Measurements from ENCODE around the gene BRAT1.

The BRAT1 gene

DNA sequence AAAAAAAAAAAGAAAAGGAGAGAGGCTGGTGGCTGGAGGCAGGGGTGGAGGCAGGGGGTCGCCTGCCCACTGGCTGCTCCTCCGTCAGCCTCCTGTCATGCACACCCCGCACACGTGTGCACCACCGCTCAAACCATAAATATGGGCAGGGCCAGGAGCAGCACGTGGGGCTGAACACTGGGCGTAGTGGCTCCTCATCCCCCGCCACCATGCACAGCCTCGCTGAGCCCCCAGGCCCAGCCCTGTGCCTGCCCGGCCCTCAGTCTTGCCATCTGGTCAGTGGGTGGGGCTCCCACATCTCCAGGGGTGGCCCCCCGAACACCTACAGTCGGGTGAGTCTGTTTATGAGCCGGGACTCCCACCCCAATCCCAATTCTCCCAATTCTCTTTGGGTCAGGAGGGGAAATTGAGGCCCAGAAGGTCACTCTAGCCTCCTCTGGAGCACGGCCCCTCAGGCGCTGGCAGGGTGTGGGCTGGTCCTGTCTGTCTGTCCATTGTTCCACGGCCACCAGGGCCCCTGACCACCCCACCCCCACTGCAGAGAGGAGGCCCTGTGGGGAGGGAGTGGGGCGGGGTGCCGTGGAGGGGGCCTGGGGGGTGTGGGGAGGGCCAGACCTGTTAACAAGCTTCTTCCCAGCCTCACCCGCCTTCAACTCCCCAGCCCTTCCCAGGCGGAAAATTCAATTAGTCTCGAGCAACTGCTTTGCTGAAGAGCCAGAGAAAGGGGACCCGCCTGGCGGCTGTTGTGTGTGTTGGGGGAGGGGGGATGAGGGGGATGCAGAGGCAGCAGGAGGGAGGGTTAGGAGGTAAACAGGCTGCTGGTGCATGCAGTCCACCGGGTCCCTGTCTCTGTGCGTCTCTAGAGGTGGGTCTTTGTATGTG, 59.7 kb downstream of the BRAT1 start:
- no peak for DNase-seq (ENCODE audit: low spot score)

DNA sequence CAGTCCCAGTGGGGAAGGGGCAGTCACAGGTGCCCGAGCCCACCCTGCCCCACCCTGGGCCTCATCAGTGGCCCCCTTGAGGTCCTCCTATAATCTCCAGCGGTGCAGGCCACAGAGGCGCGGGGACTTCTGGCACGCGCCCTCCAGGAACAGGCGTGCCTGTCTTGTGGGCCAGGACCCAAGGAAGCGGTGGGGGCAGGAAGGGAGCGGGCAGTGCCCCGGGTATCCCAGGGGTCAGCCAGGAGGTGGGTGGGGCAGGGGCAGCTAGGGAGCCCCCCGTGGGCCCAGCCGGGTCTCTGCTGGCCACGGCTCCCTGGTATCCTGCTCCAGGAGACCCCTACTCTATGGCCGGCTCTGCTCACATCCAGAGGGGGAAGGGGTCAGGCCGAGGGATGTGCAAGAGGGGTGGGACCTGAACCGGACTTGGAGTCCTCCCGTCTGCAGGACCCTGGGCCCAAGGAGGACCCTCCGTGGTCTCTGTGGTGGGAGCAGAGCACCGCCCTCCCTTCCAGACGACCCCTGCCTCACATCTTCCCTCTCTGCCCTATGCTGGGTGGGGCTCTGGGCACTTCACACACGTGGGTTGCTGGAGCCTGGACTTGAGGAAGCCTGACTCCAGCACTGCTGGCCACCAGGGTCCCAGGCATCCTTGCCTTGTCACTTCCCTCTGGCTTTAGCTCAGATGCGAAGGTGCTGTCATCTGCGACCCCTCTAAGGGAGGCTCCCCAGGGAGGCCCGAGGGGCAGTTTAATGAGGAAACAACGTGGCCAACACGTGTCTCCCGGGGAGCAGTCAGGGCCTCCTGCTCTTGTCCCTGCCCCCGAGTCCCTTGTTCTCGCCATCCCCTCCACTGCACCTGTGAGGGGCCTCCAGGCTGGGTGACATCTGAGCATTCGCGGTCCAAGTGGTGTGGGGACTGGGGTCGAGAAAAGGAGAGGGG, 60.9 kb downstream of the BRAT1 start:
- DNase-seq (ENCODE audit: low spot score), result no peak

DNA sequence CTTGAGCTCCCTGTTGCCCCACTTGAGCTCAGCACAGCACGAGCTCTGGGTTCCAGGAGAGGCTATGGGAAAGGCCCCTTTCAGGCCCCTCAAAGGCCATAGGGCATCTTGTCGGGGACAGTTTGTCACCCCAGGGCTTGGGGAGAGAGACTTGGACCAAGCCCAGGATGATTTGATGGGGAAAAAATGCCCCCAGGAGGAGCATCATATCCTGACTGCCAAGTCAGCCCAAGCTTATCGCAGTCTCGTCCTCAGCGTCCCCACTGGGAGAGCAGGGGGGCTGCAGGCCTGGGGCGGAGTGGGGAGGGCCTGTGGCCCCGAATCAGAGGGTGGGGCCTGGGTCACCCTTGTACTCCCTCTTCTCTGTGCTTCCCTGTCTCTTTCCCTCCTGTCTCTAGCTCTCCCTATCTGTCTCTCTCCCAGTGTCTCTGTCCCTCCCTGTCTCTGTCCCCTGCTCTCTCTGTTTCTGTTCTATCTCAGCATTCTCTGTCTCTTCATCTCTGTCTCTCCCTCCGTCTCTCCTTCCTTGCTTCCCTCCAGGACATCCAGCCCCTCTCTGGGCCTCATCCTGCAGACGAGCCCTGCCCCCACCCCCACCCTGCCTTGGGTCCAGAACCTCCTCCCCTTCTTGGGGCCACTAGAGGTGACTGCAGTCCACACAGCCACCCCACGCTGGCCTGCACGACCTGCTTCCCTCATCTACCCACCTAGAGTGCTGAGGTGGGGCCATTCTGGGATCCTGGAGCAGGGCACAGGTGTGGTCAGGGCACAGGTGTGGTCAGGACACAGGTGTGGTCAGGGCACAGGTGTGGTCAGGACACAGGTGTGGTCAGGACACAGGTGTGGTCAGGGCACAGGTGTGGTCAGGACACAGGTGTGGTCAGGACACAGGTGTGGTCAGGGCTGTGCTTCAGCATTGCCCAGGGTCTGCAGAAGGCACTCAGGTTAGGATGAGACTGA, 61.8 kb downstream of the BRAT1 start:
- DNase-seq (ENCODE audit: low spot score), result no peak

DNA sequence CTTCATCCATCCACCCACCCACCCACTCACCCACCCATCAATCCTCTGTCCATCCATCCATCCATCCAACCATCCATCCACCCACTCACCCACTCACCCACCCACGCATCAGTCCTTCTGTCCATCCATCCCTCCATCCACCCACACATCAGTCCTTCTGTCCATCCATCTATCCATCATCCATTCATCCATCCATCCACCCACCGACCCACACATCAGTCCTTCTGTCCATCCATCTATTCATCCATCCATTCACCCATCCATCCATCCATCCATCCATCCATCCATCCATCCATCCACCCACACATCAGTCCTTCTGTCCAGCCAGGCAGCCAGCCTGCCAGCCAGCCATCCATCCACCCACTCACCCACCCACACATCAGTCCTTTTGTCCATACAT, 63.3 kb downstream of the BRAT1 start:
- DNase-seq (ENCODE audit: low spot score), result no peak

DNA sequence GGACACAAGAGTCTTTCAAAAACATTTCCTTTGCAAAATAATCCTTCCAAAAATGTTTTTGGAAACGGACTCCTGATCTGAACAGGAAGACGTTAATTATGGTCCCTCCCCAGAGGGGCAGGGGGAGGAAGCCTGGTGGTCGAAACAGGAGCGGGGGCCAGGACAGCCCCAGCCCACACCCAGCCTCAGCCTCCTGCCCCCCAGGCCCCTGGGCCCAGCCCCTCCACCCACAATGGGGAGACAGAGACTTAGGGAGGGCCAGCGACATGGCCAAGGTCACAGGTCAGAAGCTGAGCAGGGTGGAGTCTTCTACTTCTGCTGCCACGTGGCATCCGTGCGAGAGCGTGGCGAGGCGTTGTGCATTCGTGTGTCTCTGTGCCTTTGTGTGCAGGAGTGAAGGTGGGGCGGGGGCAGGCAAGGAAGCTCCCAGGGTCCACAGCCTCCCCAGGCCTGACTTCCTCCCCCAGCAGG, 65.1 kb downstream of the BRAT1 start:
- no peak for DNase-seq (ENCODE audit: low spot score)

DNA sequence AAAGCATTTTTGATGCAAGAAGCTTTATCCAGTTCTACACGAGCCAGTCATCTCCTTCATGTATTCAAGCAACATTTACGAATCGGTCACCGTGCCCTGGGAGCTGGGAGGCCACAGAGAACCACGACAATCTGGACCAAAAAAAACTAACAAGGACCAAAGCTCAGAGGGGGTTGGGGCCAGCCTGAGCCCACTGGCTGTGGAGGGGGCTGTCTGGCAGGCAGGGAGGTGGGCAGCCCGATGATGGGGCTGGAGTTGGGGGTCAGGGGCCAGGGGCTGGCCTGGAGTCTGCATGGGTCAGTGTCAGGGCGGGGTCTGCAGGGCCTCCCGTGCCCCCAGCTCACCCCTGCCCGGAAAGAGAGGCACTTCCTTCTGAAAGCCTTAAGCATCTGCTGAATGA, 66.6 kb downstream of the BRAT1 start:
- DNase-seq (ENCODE audit: low spot score), result no peak

DNA sequence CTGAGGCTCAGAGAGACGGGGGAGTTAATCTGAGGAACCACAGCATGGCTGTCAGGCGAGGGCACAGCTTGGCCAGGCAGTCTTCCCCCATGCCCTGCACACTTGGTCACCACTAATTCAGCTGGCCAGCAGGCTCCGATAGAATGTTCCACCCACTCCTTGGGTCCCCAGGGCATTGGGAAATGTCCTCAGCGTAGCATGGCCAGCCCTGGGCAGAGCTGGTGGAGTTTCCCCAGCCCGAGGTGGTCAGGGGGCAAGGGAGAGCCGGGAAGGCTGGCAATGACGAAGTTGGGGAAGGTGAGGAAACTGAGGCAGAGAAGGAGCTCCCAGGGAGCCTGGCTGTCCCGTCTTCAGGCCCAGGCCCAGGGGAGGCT, 67.1 kb downstream of the BRAT1 start:
- DNase-seq (ENCODE audit: low spot score), result no peak
